Central memory CD4-positive, alpha-beta T cell (primary cell): ENCODE results near the gene ITGB5.

Experiments
- DNase-seq: peaks from one replicate; pipeline ENCODE4 v3.0.0; 2022

ITGB5 gene

GRCh38 chr3:124895756-124896155 lies 8.6 kb upstream of the ITGB5 start:
- no peak for DNase-seq

- DNase-seq: no peak
Measured at GRCh38 chr3:124893526-124893925, 6.4 kb upstream of the ITGB5 start.

- no peak for DNase-seq
Measured at GRCh38 chr3:124890573-124891190, 3.5 kb upstream of the ITGB5 start.

GRCh38 chr3:124888482-124889441 lies 1.6 kb upstream of the ITGB5 start:
- DNase-seq: no peak

GRCh38 chr3:124887932-124888298 lies 750 bp upstream of the ITGB5 start:
- no peak for DNase-seq

GRCh38 chr3:124886168-124887056 lies 753 bp downstream of the ITGB5 start:
- DNase-seq: no peak

- DNase-seq: no peak
Measured at GRCh38 chr3:124885466-124886167, 1.5 kb downstream of the ITGB5 start.

- no peak for DNase-seq
Measured at GRCh38 chr3:124884474-124885101, 2.6 kb downstream of the ITGB5 start.

GRCh38 chr3:124883766-124884473 lies 3.2 kb downstream of the ITGB5 start:
- DNase-seq: no peak

- DNase-seq: no peak
Measured at GRCh38 chr3:124882816-124883747, 4.1 kb downstream of the ITGB5 start.

GRCh38 chr3:124881976-124882697 lies 5.0 kb downstream of the ITGB5 start:
- DNase-seq: no peak

- no peak for DNase-seq
Measured at GRCh38 chr3:124879337-124879680, 7.9 kb downstream of the ITGB5 start.

GRCh38 chr3:124878561-124879336 lies 8.4 kb downstream of the ITGB5 start:
- no peak for DNase-seq

- no peak for DNase-seq
Measured at GRCh38 chr3:124877674-124878073, 9.5 kb downstream of the ITGB5 start.

GRCh38 chr3:124876401-124876878 lies 10.7 kb downstream of the ITGB5 start:
- no peak for DNase-seq

- no peak for DNase-seq
Measured at GRCh38 chr3:124873226-124873625, 13.9 kb downstream of the ITGB5 start.

- DNase-seq: no peak
Measured at GRCh38 chr3:124867511-124867910, 19.7 kb downstream of the ITGB5 start.

GRCh38 chr3:124862006-124862405 lies 25.2 kb downstream of the ITGB5 start:
- no peak for DNase-seq

GRCh38 chr3:124861041-124861440 lies 26.1 kb downstream of the ITGB5 start:
- DNase-seq: no peak
